HepG2 (cell line): ENCODE results near the gene TMEM139. TPM values are rescaled to one million over a fixed set of nuclear protein-coding genes. Genes with fewer than 3 reads are reported as not detected.

Experiments
- ATAC-seq: fragments of 200-7000 bp; cut with Tn5 transposase; 3 replicates; pipeline ENCODE4 v1.9.1; 2020; ENCODE audit warnings: mild to moderate bottlenecking, moderate library complexity
- BruUV-seq: library from RNA; stranded (reverse); fragments of 400-500 nt; replicated peaks from 2 replicates; lab custom pipeline; 2021; lab: Mats Ljungman, UMichigan
- CTCF ChIA-PET: fragments of 300-600 bp; formaldehyde crosslinking; extraction: SDS; loops from one replicate; lab custom pipeline; 2021; ENCODE audit warnings: low total read pairs, inconsistent platforms, low intra/inter-chr PET ratio; lab: Yijun Ruan, JAX
- POLR2A ChIA-PET: fragments of 350-600 bp; sonication (Branson Sonifier 250); formaldehyde crosslinking; loops from one replicate; lab custom pipeline; 2020; ENCODE audit warnings: antibody characterized with exemption, inconsistent platforms; lab: Yijun Ruan, JAX
- DNase-seq: peaks from one replicate; pipeline ENCODE4 v3.0.0-alpha.2; 2015; ENCODE audit warnings: low spot score
- FAIRE-seq: peaks from 3 replicates; lab custom pipeline; 2011; peaks lifted over from hg19 to GRCh38; lab: Jason Lieb, UNC
- H2AFZ ChIP-seq: one replicate; pipeline ENCODE4 v1.6.1; 2011; ENCODE audit warnings: low read length, inconsistent platforms
- H3K27ac ChIP-seq: fragments of 300-600 bp; 3 replicates; pipeline ENCODE4 v1.8.0; 2011; ENCODE audit warnings: mixed run types, mild to moderate bottlenecking, mixed read lengths, low read length, inconsistent platforms; ENCODE audit not compliant: insufficient read depth; ENCODE audit errors: extremely low read length
- H3K27me3 ChIP-seq, 2 experiments: fragments of 200-600 bp in 1 of 2; 2 replicates in 1 of 2; 3 replicates in 1 of 2; pipeline versions ENCODE4 v1.6.0 to v1.8.0; 2011; ENCODE audit warnings: low read length in 2 of 2, mild to moderate bottlenecking in 2 of 2, moderate library complexity in 2 of 2, inconsistent platforms in 1 of 2; ENCODE audit not compliant: insufficient read depth in 2 of 2, control insufficient read depth in 1 of 2
- H3K36me3 ChIP-seq, 2 experiments: fragments of 200-600 bp in 1 of 2; replicated peaks in 1 of 2; 2 replicates in 1 of 2; 3 replicates in 1 of 2; pipeline versions ENCODE4 v1.5.1 to v1.8.0; 2011; ENCODE audit warnings: low read length in 2 of 2, inconsistent platforms in 1 of 2; ENCODE audit not compliant: insufficient read depth in 2 of 2, control insufficient read depth in 1 of 2
- H3K4me1 ChIP-seq: 2 replicates; pipeline ENCODE4 v1.5.1; 2012; ENCODE audit warnings: low read length, inconsistent platforms; ENCODE audit not compliant: insufficient read depth
- H3K4me2 ChIP-seq: 2 replicates; pipeline ENCODE4 v1.6.0; 2011; ENCODE audit warnings: low read depth, low read length, inconsistent platforms
- H3K4me3 ChIP-seq, 3 experiments: fragments of 200-600 bp in 1 of 3; sonication (generic), shearing (Covaris generic) in 1 of 3; replicated peaks in 1 of 3; 2 replicates each; pipeline ENCODE4 v1.5.1; 2011 to 2016; ENCODE audit warnings: low read length in 3 of 3, inconsistent platforms in 2 of 3, low read depth in 2 of 3, mild to moderate bottlenecking in 2 of 3, control low read depth in 1 of 3, mixed read lengths in 1 of 3; ENCODE audit not compliant: insufficient read depth in 1 of 3
- H3K79me2 ChIP-seq: one replicate; pipeline ENCODE4 v1.6.1; 2011; ENCODE audit warnings: low read length, inconsistent platforms; ENCODE audit not compliant: insufficient read depth
- H3K9ac ChIP-seq: 2 replicates; pipeline ENCODE4 v1.6.0; 2011; ENCODE audit warnings: mild to moderate bottlenecking, low read depth, low read length, inconsistent platforms; ENCODE audit not compliant: insufficient read depth
- H3K9me3 ChIP-seq: 2 replicates; pipeline ENCODE4 v1.5.1; 2012; ENCODE audit warnings: mild to moderate bottlenecking, low read length
- H4K20me1 ChIP-seq: 2 replicates; pipeline ENCODE4 v1.6.0; 2011; ENCODE audit warnings: inconsistent platforms, mild to moderate bottlenecking, low read length, moderate library complexity; ENCODE audit not compliant: insufficient read depth
- ARID3A ChIP-seq: IDR thresholded peaks from 2 replicates; pipeline ENCODE4 v1.6.1; 2012; ENCODE audit warnings: low read depth, low read length, improper control_type of control experiment
- FOXA3 ChIP-seq: IDR thresholded peaks from 2 replicates; pipeline ENCODE4 v1.6.1; 2016; ENCODE audit warnings: missing genetic modification reagents, missing compliant biosample characterization
- ZNF512 ChIP-seq: sonication (generic); formaldehyde crosslinking; IDR thresholded peaks from 2 replicates; pipeline ENCODE4 v1.4.0; 2020; ENCODE audit warnings: mild to moderate bottlenecking, missing genetic modification reagents
- WGBS: methylation state at CpG from one replicate; pipeline ENCODE4 v1.1.6; 2017; ENCODE audit warnings: low lambda C conversion rate; 5-methylcytosine and 5-hydroxymethylcytosine counted together
- in situ Hi-C: cut with HindIII; loops from 2 replicates; pipeline ENCODE4 v1.10.0; 2017; ENCODE audit warnings: low pct_unique_long_range_greater_than_20kb; ENCODE audit not compliant: extremely low pct_ligation_motif_present
- intact Hi-C: fragments of 100-400 bp; cut with micrococcal nuclease; formaldehyde crosslinking; loops from one replicate; pipeline ENCODE4 v1.10.0; 2022; ENCODE audit not compliant: unreplicated experiment
- polyA plus RNA-seq, 8 experiments: library from polyadenylated mRNA; depleted of rRNA in 3 of 8; stranded (reverse) in 7 of 8; unstranded in 1 of 8; fragments of >200 nt; fragmentation: Illumina TruSeq in 4 of 8; extraction: Trizol in 4 of 8; gene quantifications; 2 replicates each; pipeline versions ENCODE4 v1.2.1 to v1.2.3, GENCODE V29; 2011 to 2016; ENCODE audit warnings: low read depth in 4 of 8, missing spikeins in 1 of 8, mixed read lengths in 1 of 8; ENCODE audit not compliant: insufficient read depth in 1 of 8
- total RNA-seq, 5 experiments: library from RNA; depleted of rRNA; stranded (reverse); fragments of >200 nt; fragmentation: Illumina TruSeq; extraction: Trizol; gene quantifications; 2 replicates each; pipeline ENCODE4 v1.2.3, GENCODE V29; 2016; ENCODE audit warnings: low read depth in 1 of 5

TMEM139 gene
- total and polyA plus RNA-seq, 2 of the 13 experiments (the other 11 are each of a cell fraction or from before 2014, with no cell fraction given), result 7.9 to 14.0 TPM

GRCh38 chr7:143323653-143324052 is 38.9 kb downstream of the TMEM139 start (continued):
- TF ChIP-seq ARID3A, result no peak

- H3K27me3 ChIP-seq, result peaks cover 0 to 7% of the 10 kb centered on the region in 2 experiments; a peak in 2 of 5 replicates
- FAIRE-seq, result no peak
- CTCF ChIA-PET, result no interaction called here
- no TSS peak for BruUV-seq
- H3K4me2 ChIP-seq, result no peak overlapping the region
- H3K9me3 ChIP-seq, result no peaks in the 10 kb centered on the region
- H2AFZ ChIP-seq, result no peak overlapping the region
- TF ChIP-seq ZNF512 (CRISPR knock-in tag) (no peak), FOXA3 (CRISPR knock-in tag) (0 out of 2 replicates have a peak, but pooled peaks have one; percentile 9)
- POLR2A ChIA-PET, result no interaction called here
- H3K4me3 ChIP-seq, result no peak overlapping the region
- H3K9ac ChIP-seq, result no peak overlapping the region
- H3K79me2 ChIP-seq, result no peaks in the 10 kb centered on the region
- intact Hi-C loops (no loop called here), in situ Hi-C loops (no loop called here)
- no peaks in the 10 kb centered on the region for H3K36me3 ChIP-seq
- no peak for ATAC-seq
- no peak for DNase-seq
- H3K4me1 ChIP-seq, result peaks cover 19% of the 10 kb centered on the region
- no peak overlapping the region for H3K27ac ChIP-seq
- H4K20me1 ChIP-seq, result no peaks in the 10 kb centered on the region
- WGBS, result 5% methylated on average over 2 of the region's 2 CpGs
Measured at GRCh38 chr7:143325240-143325639, 40.5 kb downstream of the TMEM139 start.
